ENCODE measurements around the gene KRT14. TPM values are rescaled to one million over a fixed set of nuclear protein-coding genes. Genes with fewer than 3 reads are reported as not detected.
"Not testable (repeated sequence)": the region's sequence is repeated elsewhere in the genome, so short reads cannot be mapped to it uniquely, and the experiment has no call there.

The KRT14 gene
- total and polyA plus RNA-seq, 2 donors, result 20.7 to 210 TPM

DNA sequence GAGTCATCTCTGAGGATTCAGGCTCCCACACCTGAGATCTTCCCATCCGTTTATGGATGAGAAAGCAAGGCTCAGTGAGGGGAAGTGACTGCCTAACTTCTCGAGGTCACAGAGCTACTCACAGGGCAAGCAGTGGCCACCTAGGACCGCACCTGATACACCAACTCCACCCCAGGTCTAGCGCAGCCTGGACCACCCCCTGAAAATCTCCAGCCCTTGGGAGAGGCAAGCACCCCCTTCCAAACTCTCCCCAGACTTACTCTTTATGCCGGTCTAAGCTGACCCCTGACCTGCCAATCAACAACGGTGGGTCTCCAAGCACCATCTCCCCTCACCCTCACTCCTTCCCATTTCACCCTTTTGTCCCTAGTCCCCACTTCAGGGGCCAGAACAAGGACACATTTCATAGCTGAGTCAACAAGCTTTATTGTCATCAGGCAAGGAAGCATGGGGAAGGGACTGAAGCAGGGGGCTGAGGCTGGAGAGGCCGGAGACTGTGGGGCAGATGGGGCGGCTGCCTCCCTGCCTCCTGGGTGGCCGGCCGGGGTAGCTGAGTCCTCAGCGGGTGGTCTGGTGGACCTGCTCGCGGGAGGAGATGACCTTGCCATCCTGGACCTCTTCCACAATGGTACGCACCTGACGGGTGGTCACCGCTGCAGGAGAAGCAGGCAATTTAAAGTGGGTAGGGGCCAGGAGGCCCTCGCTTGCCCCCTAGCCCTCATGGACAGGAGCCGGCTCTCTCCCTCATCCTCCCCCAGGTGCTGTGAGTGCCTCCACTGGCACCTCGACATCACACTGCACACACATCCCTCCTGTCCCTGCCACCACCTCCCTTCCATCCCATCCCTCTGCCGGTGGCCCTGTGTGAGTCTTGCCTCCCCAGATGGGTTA lies 32.6 kb upstream of the KRT14 start:
- DNase-seq (ENCODE audit: low read depth in 6 of 9, low spot score in 9 of 9), result no peak
- WGBS, result 91% methylated on average over 20 of the region's 20 CpGs

DNA sequence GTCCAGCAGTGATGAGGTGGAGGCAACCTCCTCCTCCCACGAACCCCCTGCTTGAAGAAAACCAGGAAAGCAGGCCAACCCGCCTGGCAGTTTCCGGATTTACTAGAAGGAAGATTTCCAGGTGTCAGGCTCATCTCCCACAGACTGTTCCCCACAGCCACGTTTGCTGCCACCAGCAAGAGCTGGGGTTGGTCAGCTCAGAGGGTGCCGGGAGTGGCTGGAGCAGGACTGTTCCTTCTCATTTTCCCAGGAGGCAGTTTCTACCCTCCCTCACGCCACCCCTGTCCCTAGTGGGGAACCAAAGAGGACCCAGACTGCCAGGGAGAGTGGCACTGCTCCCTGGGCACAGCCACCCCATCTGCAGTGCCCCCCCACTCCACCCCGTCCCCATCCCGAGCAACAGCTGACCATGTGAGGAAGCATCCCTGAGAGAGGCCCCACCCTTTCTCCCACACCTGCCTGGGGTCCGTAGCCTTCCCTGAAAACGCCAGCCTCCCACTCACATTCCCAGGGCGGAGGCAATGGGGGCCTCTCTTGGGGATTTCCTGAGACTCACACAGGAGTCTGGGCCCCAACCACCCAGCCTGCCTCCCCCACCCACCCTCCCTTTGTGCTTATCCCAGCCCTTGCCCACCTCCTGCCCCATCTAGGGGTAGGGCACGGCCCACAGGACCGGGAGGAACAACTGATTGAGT lies 31.8 kb upstream of the KRT14 start:
- H3K36me3 ChIP-seq (ENCODE audit: control insufficient read depth in 2 of 2, insufficient read depth in 2 of 2, low read length in 1 of 2), result no peaks in the 10 kb centered on the region
- no peaks in the 10 kb centered on the region for H3K9me3 ChIP-seq (ENCODE audit: control insufficient read depth in 2 of 2, insufficient read depth in 1 of 2, low read length in 1 of 2)
- no peaks in the 10 kb centered on the region for H3K27me3 ChIP-seq (ENCODE audit: control insufficient read depth in 2 of 2, insufficient read depth in 1 of 2, low read length in 1 of 2)
- no peak for DNase-seq (ENCODE audit: low read depth in 6 of 9, low spot score in 9 of 9)
- peaks cover 0 to 2% of the 10 kb centered on the region in 2 donors for H3K4me1 ChIP-seq (ENCODE audit: control insufficient read depth in 2 of 2, insufficient read depth in 2 of 2, low read length in 2 of 2)
- WGBS, result 82% methylated on average over 13 of the region's 13 CpGs
- H3K27ac ChIP-seq (ENCODE audit: low read depth in 1 of 2, low read length in 1 of 2), result no peak overlapping the region
- no peak overlapping the region for H3K4me3 ChIP-seq (ENCODE audit: low read length in 2 of 2)

More for the DNA sequence above, 32.6 kb upstream of the KRT14 start:
- H3K9me3 ChIP-seq (ENCODE audit: control insufficient read depth in 2 of 2, insufficient read depth in 1 of 2, low read length in 1 of 2), result no peaks in the 10 kb centered on the region
- no peaks in the 10 kb centered on the region for H3K36me3 ChIP-seq (ENCODE audit: control insufficient read depth in 2 of 2, insufficient read depth in 2 of 2, low read length in 1 of 2)
- no peak overlapping the region for H3K27ac ChIP-seq (ENCODE audit: low read depth in 1 of 2, low read length in 1 of 2)
- H3K27me3 ChIP-seq (ENCODE audit: control insufficient read depth in 2 of 2, insufficient read depth in 1 of 2, low read length in 1 of 2), result no peaks in the 10 kb centered on the region
- H3K4me1 ChIP-seq (ENCODE audit: control insufficient read depth in 2 of 2, insufficient read depth in 2 of 2, low read length in 2 of 2), result peaks cover 0 to 2% of the 10 kb centered on the region in 2 donors
- no peak overlapping the region for H3K4me3 ChIP-seq (ENCODE audit: low read length in 2 of 2)

DNA sequence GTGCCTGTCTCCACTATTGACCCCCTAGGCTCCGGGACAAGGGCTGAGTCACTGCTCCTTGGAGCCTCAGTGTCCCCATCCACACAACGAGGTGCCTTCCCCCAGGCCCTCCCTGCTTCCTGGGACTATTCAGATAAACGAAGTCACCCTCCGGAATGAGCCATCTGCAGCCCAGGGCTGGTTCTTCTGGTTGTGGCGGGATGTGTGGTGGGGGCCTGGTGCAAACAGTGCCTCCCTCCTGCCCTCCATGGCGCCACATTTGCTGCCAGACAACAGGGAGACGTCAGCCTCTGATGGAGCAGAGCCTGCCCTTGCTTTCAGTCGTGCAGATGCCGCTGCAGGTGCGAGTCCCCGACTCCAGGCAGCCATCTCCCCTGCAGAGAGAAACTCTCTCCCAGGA lies 31.0 kb upstream of the KRT14 start:
- Histone ChIP-seq H3K36me3 (ENCODE audit: control insufficient read depth in 2 of 2, insufficient read depth in 2 of 2, low read length in 1 of 2) (no peaks in the 10 kb centered on the region), H3K9me3 (ENCODE audit: control insufficient read depth in 2 of 2, insufficient read depth in 1 of 2, low read length in 1 of 2) (no peaks in the 10 kb centered on the region), H3K27me3 (ENCODE audit: control insufficient read depth in 2 of 2, insufficient read depth in 1 of 2, low read length in 1 of 2) (no peaks in the 10 kb centered on the region), H3K4me3 (ENCODE audit: low read length in 2 of 2) (no peak overlapping the region), H3K27ac (ENCODE audit: low read depth in 1 of 2, low read length in 1 of 2) (no peak overlapping the region), H3K4me1 (ENCODE audit: control insufficient read depth in 2 of 2, insufficient read depth in 2 of 2, low read length in 2 of 2) (peaks cover 0 to 1% of the 10 kb centered on the region in 2 donors)
- 83% methylated on average over 11 of the region's 11 CpGs for WGBS
- DNase-seq (ENCODE audit: low read depth in 6 of 9, low spot score in 9 of 9), result no peak

DNA sequence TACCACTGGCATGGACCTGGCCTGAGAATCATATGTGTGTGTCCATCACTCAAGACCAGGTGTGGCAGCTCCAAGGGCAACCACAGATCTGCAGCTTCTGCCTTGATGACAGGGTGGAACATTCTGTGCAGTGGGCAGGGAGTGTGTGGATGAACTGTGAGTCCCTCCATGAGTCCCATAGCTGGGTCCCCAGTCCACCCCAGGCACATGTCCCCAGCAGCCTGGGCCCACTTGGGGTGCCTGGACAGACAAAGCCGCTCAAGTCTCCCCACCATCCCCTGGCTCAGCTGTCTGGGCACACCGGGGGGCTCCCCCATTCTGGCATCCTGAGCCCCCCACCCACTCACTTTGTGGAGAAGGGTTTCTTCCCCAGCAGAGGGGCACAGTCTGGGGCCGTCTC lies 30.4 kb upstream of the KRT14 start:
- Histone ChIP-seq H3K9me3 (ENCODE audit: control insufficient read depth in 2 of 2, insufficient read depth in 1 of 2, low read length in 1 of 2) (no peaks in the 10 kb centered on the region), H3K27ac (ENCODE audit: low read depth in 1 of 2, low read length in 1 of 2) (no peak overlapping the region), H3K27me3 (ENCODE audit: control insufficient read depth in 2 of 2, insufficient read depth in 1 of 2, low read length in 1 of 2) (no peaks in the 10 kb centered on the region), H3K4me1 (ENCODE audit: control insufficient read depth in 2 of 2, insufficient read depth in 2 of 2, low read length in 2 of 2) (no peaks in the 10 kb centered on the region), H3K36me3 (ENCODE audit: control insufficient read depth in 2 of 2, insufficient read depth in 2 of 2, low read length in 1 of 2) (no peaks in the 10 kb centered on the region), H3K4me3 (ENCODE audit: low read length in 2 of 2) (no peak overlapping the region)
- WGBS, result 94% methylated on average over 3 of the region's 3 CpGs
- no peak for DNase-seq (ENCODE audit: low read depth in 6 of 9, low spot score in 9 of 9)

DNA sequence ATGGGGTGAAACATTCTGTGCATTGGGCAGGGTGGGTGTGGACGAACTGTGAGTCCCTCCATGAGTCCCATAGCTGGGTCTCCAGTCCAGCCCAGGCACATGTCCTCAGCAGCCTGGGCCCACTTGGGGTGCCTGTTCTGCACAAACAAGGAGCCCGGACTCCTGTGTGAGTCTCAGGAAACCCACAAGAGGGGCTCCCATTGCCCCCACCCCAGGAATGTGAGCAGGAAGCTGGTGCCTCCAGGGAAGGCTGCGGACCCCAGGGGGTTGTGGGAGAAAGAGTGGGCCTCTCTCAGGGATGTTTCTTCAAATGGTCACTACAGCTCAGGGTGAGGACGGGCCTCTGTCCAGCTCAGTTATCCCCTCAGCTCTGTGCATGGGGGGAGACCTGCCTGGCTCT lies 29.8 kb upstream of the KRT14 start:
- not testable (repeated sequence) for H3K27ac ChIP-seq (ENCODE audit: low read depth in 1 of 2, low read length in 1 of 2); H3K9me3 ChIP-seq (ENCODE audit: control insufficient read depth in 2 of 2, insufficient read depth in 1 of 2, low read length in 1 of 2); H3K27me3 ChIP-seq (ENCODE audit: control insufficient read depth in 2 of 2, insufficient read depth in 1 of 2, low read length in 1 of 2); H3K4me3 ChIP-seq (ENCODE audit: low read length in 2 of 2); DNase-seq (ENCODE audit: low read depth in 6 of 9, low spot score in 9 of 9); H3K36me3 ChIP-seq (ENCODE audit: control insufficient read depth in 2 of 2, insufficient read depth in 2 of 2, low read length in 1 of 2); H3K4me1 ChIP-seq (ENCODE audit: control insufficient read depth in 2 of 2, insufficient read depth in 2 of 2, low read length in 2 of 2)
- WGBS, result 86% methylated on average over 4 of the region's 4 CpGs

DNA sequence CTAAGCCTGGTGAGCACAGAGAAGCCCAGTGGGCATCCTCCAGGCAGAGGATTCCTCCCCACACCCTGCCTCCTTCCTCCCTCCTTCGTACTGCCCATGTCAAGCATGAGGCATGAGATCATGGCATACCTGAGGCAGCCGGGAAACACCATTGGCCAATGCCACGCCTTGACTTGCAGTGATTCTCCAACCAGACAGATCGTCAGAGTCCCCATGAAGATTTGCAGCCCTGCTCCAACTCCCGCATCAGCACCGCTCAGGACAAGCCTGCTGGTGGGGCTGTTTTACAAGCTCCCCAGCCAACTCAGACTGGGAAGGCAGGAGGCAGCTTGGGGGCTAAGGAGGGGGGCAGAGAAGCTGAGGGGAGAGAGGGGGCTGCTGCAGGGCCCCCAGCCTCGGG lies 28.8 kb upstream of the KRT14 start:
- Histone ChIP-seq H3K4me1 (ENCODE audit: control insufficient read depth in 2 of 2, insufficient read depth in 2 of 2, low read length in 2 of 2) (no peaks in the 10 kb centered on the region), H3K4me3 (ENCODE audit: low read length in 2 of 2) (no peak overlapping the region), H3K27ac (ENCODE audit: low read depth in 1 of 2, low read length in 1 of 2) (no peak overlapping the region), H3K27me3 (ENCODE audit: control insufficient read depth in 2 of 2, insufficient read depth in 1 of 2, low read length in 1 of 2) (no peaks in the 10 kb centered on the region), H3K9me3 (ENCODE audit: control insufficient read depth in 2 of 2, insufficient read depth in 1 of 2, low read length in 1 of 2) (no peaks in the 10 kb centered on the region), H3K36me3 (ENCODE audit: control insufficient read depth in 2 of 2, insufficient read depth in 2 of 2, low read length in 1 of 2) (no peaks in the 10 kb centered on the region)
- no peak for DNase-seq (ENCODE audit: low read depth in 6 of 9, low spot score in 9 of 9)
- WGBS, result 64% methylated on average over 7 of the region's 7 CpGs

DNA sequence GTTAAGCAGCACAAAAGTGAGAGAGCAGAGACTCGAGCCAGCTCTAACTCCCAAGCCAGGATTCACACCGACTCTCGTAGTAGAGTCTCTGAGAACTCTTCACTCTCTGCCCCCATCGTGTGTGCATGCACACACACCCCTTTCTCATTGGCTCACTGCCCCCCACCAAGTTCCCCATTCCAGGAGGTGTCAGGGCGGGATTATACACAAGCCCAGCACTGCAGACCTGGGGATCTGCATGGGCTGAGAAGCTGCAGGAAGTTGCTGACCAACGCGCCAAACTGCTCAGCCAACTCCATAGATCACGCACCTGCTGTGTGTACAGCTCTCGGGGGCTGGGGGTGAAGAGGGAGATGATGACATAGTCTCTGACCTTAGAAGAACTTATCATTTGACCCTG lies 28.1 kb upstream of the KRT14 start:
- not testable (repeated sequence) for H3K4me1 ChIP-seq (ENCODE audit: control insufficient read depth in 2 of 2, insufficient read depth in 2 of 2, low read length in 2 of 2); H3K27ac ChIP-seq (ENCODE audit: low read depth in 1 of 2, low read length in 1 of 2); DNase-seq (ENCODE audit: low read depth in 6 of 9, low spot score in 9 of 9); H3K36me3 ChIP-seq (ENCODE audit: control insufficient read depth in 2 of 2, insufficient read depth in 2 of 2, low read length in 1 of 2); H3K27me3 ChIP-seq (ENCODE audit: control insufficient read depth in 2 of 2, insufficient read depth in 1 of 2, low read length in 1 of 2); H3K4me3 ChIP-seq (ENCODE audit: low read length in 2 of 2); H3K9me3 ChIP-seq (ENCODE audit: control insufficient read depth in 2 of 2, insufficient read depth in 1 of 2, low read length in 1 of 2)
- WGBS, result 53% methylated on average over 9 of the region's 9 CpGs

DNA sequence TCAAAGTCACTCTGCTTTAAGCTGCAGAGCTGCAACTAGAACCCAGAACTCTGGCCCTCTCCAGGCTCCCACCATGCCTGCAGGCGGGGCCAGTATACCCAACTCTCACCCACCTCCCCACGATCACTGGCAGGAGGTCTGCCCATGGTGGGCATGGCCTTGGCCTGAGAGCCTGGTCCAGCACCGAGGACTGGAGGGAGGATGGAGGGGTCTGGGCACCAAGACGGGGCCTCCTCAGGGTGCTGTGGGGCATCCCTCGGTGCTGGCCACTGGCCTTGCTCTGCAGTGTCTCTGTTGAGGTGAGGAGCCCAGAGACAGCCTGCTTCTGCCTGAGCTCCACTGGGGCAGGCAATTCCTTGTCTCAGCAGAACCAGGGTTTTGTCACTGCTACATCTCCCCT lies 27.4 kb upstream of the KRT14 start:
- DNase-seq (ENCODE audit: low read depth in 6 of 9, low spot score in 9 of 9), result no peak
- 95% methylated on average over 5 of the region's 5 CpGs for WGBS
- H3K27me3 ChIP-seq (ENCODE audit: control insufficient read depth in 2 of 2, insufficient read depth in 1 of 2, low read length in 1 of 2), result peaks cover 0 to 4% of the 10 kb centered on the region in 2 donors

DNA sequence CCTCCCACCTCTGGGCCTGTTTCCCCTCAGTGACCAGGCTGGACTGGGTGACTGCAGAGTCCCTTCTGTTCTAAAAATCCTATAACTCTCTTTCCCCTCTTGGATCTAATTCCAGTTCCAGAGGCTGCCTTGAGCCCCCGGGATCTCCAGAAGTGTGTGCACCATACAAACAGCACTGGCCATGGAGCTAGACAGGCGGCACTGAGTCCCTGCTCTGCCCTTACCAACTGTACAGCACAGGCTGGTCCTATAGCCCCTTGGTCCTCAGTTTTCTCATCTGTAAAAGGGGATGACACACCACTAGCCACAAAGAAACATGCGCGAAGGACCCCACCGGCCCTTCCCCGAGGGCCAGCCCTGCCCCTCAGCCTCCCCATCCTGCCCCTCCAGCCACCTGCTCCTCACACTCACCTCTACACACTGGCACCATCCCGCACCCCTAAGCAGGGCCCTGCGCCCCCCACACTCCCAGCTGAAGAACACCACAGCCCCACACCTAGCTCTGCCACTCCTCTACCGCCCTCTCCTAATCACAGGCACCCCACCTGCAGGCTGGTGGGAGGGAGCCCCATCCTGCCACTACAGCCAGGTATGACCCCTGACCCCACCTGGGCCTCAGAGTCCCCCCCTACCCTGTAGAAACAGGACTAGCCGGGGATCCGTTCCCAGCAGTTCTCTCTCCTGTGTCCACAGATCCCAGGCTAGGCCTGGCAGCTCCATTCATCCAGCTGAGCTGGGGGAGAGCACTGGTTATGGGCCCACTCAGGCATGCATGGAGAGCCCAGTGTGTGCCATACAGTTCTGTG lies 26.8 kb upstream of the KRT14 start:
- Histone ChIP-seq H3K36me3 (ENCODE audit: control insufficient read depth in 2 of 2, insufficient read depth in 2 of 2, low read length in 1 of 2) (no peaks in the 10 kb centered on the region), H3K4me3 (ENCODE audit: low read length in 2 of 2) (no peak overlapping the region), H3K9me3 (ENCODE audit: control insufficient read depth in 2 of 2, insufficient read depth in 1 of 2, low read length in 1 of 2) (no peaks in the 10 kb centered on the region), H3K27me3 (ENCODE audit: control insufficient read depth in 2 of 2, insufficient read depth in 1 of 2, low read length in 1 of 2) (peaks cover 0 to 4% of the 10 kb centered on the region in 2 donors), H3K4me1 (ENCODE audit: control insufficient read depth in 2 of 2, insufficient read depth in 2 of 2, low read length in 2 of 2) (no peaks in the 10 kb centered on the region), H3K27ac (ENCODE audit: low read depth in 1 of 2, low read length in 1 of 2) (no peak overlapping the region)
- no peak for DNase-seq (ENCODE audit: low read depth in 6 of 9, low spot score in 9 of 9)
- WGBS, result 92% methylated on average over 11 of the region's 11 CpGs

More for the DNA sequence above, 27.4 kb upstream of the KRT14 start:
- no peaks in the 10 kb centered on the region for H3K36me3 ChIP-seq (ENCODE audit: control insufficient read depth in 2 of 2, insufficient read depth in 2 of 2, low read length in 1 of 2)
- H3K9me3 ChIP-seq (ENCODE audit: control insufficient read depth in 2 of 2, insufficient read depth in 1 of 2, low read length in 1 of 2), result no peaks in the 10 kb centered on the region
- H3K4me3 ChIP-seq (ENCODE audit: low read length in 2 of 2), result no peak overlapping the region
- no peaks in the 10 kb centered on the region for H3K4me1 ChIP-seq (ENCODE audit: control insufficient read depth in 2 of 2, insufficient read depth in 2 of 2, low read length in 2 of 2)
- H3K27ac ChIP-seq (ENCODE audit: low read depth in 1 of 2, low read length in 1 of 2), result no peak overlapping the region
